ENCODE results near the gene SGK2. TPM values are rescaled to one million over a fixed set of nuclear protein-coding genes. Genes with fewer than 3 reads are reported as not detected.

SGK2 gene
- total and polyA plus RNA-seq, 9 of the 15 experiments (the other 6 are each of a cell fraction or from before 2014, with no cell fraction given) = 0.07 to 0.31 (median 0.15) TPM; not detected in 2

DNA sequence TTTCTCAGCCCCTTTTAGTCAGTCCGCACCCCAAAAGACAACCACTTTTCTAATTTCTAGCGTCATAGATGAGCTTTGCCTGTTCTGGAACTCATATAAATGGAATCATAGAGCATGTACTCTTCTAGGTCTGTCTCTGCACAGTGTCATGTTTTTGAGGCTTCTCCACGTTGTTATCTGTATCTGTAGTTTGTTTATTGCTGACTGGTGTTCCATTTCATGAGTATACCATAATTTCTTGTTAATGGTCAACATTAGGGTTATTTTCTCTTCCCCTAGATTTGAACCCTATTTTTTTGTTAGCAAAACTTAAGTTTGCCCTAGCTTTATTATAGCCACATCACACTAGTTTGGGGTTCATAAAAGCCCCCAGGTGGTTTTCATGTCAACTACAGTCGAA, 16.2 kb upstream of the SGK2 start (continued):
- TF ChIP-seq MEIS2 (IDR thresholded peaks at IDR 0.05; ENCODE audit: partially characterized antibody) (no peak), C11orf30 (IDR thresholded peaks at IDR 0.05; ENCODE audit: low read depth) (peak; percentile 52; the same call in 1 of the 2 replicates), SP1 (CRISPR knock-in tag; IDR thresholded peaks at IDR 0.05) (no peak), LARP7 (IDR thresholded peaks at IDR 0.05) (no peak), XRCC3 (IDR thresholded peaks at IDR 0.05) (no peak), ZNF224 (CRISPR knock-in tag; IDR thresholded peaks at IDR 0.05) (no peak), BRF1 (IDR thresholded peaks at IDR 0.05; ENCODE audit: borderline replicate concordance, extremely low read depth, insufficient read length) (no peak), FOXJ3 (CRISPR knock-in tag; IDR thresholded peaks at IDR 0.05) (no peak), ZNF232 (CRISPR knock-in tag; IDR thresholded peaks at IDR 0.05) (no peak), GTF3C2 (IDR thresholded peaks at IDR 0.05; ENCODE audit: borderline replicate concordance, extremely low read depth, insufficient read length) (no peak), HNRNPUL1 (IDR thresholded peaks at IDR 0.05; ENCODE audit: low read length) (no peak), MAFF (IDR thresholded peaks at IDR 0.05; ENCODE audit: low read length) (peak; percentile 18; the same call in 1 of the 2 replicates)

Data from K562 (cell line).